Nephron (organoid): ENCODE measurements around the gene SMIM24.
"Not testable (repeated sequence)": the region's sequence is repeated elsewhere in the genome, so short reads cannot be mapped to it uniquely, and the experiment has no call there.

Experiments used
- H3K27ac Mint-ChIP-seq, 3 experiments: 2 replicates each; pipeline ENCODE4 v1.8.0; 2020; ENCODE audit warnings: mixed read lengths in 3 of 3, mild to moderate bottlenecking in 2 of 3, moderate library complexity in 1 of 3
- H3K27me3 Mint-ChIP-seq: 2 replicates; pipeline ENCODE4 v1.8.0; 2021; ENCODE audit warnings: low read depth, mild to moderate bottlenecking, moderate library complexity, mixed read lengths
- H3K36me3 Mint-ChIP-seq: 2 replicates; pipeline ENCODE4 v1.8.0; 2020; ENCODE audit warnings: low read depth, mixed read lengths
- H3K4me1 Mint-ChIP-seq: 2 replicates; pipeline ENCODE4 v1.8.0; 2020; ENCODE audit warnings: mixed read lengths
- H3K4me3 Mint-ChIP-seq, 3 experiments: 2 replicates each; pipeline ENCODE4 v1.8.0; 2020; ENCODE audit warnings: mild to moderate bottlenecking in 3 of 3, mixed read lengths in 3 of 3, moderate library complexity in 2 of 3
- H3K9me3 Mint-ChIP-seq: 2 replicates; pipeline ENCODE4 v1.8.0; 2020; ENCODE audit warnings: mixed read lengths
- CTCF ChIP-seq, 3 experiments: fragments of 200-600 bp; sonication (generic); IDR thresholded peaks; one replicate each; pipeline ENCODE4 v1.5.0; 2021; ENCODE audit warnings: antibody characterized with exemption in 3 of 3; ENCODE audit not compliant: unreplicated experiment in 3 of 3

Gene SMIM24

GRCh38 chr19:3456925-3457527 lies 23.3 kb downstream of the SMIM24 start:
- peak overlapping the region; percentile 98 to 100 (median 98) for H3K27ac Mint-ChIP-seq
- peak overlapping the region; percentile 35 to 61 (median 46) for H3K4me3 Mint-ChIP-seq

GRCh38 chr19:3455960-3456601 lies 24.2 kb downstream of the SMIM24 start:
- Mint-ChIP-seq H3K4me1 (peaks cover 31% of the 10 kb centered on the region), H3K36me3 (peaks cover 13% of the 10 kb centered on the region), H3K27me3 (peaks cover 3% of the 10 kb centered on the region), H3K27ac (peak overlapping the region; percentile 33 to 89 (median 89)), H3K9me3 (no peaks in the 10 kb centered on the region), H3K4me3 (peak overlapping the region in 1 of 3 experiments; percentile 21)
- TF ChIP-seq CTCF (IDR thresholded peaks at IDR 0.05; ENCODE audit: unreplicated experiment in 3 of 3), result no peak

More at GRCh38 chr19:3456925-3457527, 23.3 kb downstream of the SMIM24 start:
- no peaks in the 10 kb centered on the region for H3K9me3 Mint-ChIP-seq
- H3K4me1 Mint-ChIP-seq, result peaks cover 29% of the 10 kb centered on the region
- H3K27me3 Mint-ChIP-seq, result peaks cover 3% of the 10 kb centered on the region
- peaks cover 11% of the 10 kb centered on the region for H3K36me3 Mint-ChIP-seq
- TF ChIP-seq CTCF (IDR thresholded peaks at IDR 0.05; ENCODE audit: unreplicated experiment in 3 of 3), result no peak

GRCh38 chr19:3455393-3455955 lies 24.9 kb downstream of the SMIM24 start:
- Mint-ChIP-seq H3K27me3 (peaks cover 3% of the 10 kb centered on the region), H3K27ac (peak overlapping the region; percentile 33 to 89 (median 89)), H3K4me1 (peaks cover 36% of the 10 kb centered on the region), H3K9me3 (no peaks in the 10 kb centered on the region), H3K36me3 (peaks cover 19% of the 10 kb centered on the region), H3K4me3 (peak overlapping the region in 1 of 3 experiments; percentile 21)
- TF ChIP-seq CTCF (IDR thresholded peaks at IDR 0.05; ENCODE audit: unreplicated experiment in 3 of 3), result no peak

- Mint-ChIP-seq H3K36me3 (peaks cover 20% of the 10 kb centered on the region), H3K27me3 (peaks cover 3% of the 10 kb centered on the region), H3K4me1 (peaks cover 36% of the 10 kb centered on the region), H3K4me3 (no peak overlapping the region), H3K27ac (no peak overlapping the region), H3K9me3 (no peaks in the 10 kb centered on the region)
- TF ChIP-seq CTCF (IDR thresholded peaks at IDR 0.05; ENCODE audit: unreplicated experiment in 3 of 3), result no peak
Measured at GRCh38 chr19:3454656-3455392, 25.5 kb downstream of the SMIM24 start.

- H3K9me3 Mint-ChIP-seq, result no peaks in the 10 kb centered on the region
- H3K36me3 Mint-ChIP-seq, result peaks cover 20% of the 10 kb centered on the region
- H3K27ac Mint-ChIP-seq, result no peak overlapping the region
- TF ChIP-seq CTCF (IDR thresholded peaks at IDR 0.05; ENCODE audit: unreplicated experiment in 3 of 3), result no peak
- peaks cover 30% of the 10 kb centered on the region for H3K4me1 Mint-ChIP-seq
- H3K4me3 Mint-ChIP-seq, result no peak overlapping the region
- peaks cover 3% of the 10 kb centered on the region for H3K27me3 Mint-ChIP-seq
Measured at GRCh38 chr19:3453840-3454239, 26.5 kb downstream of the SMIM24 start.

- Mint-ChIP-seq H3K4me1 (peaks cover 20% of the 10 kb centered on the region), H3K36me3 (peaks cover 20% of the 10 kb centered on the region), H3K27ac (peak overlapping the region in 1 of 3 experiments; percentile 68)
- H3K27me3 Mint-ChIP-seq, H3K4me3 Mint-ChIP-seq, H3K9me3 Mint-ChIP-seq: not testable (repeated sequence)
Measured at GRCh38 chr19:3452942-3453214, 27.4 kb downstream of the SMIM24 start.
